ENCODE results near the gene LLGL2.

LLGL2 gene

DNA sequence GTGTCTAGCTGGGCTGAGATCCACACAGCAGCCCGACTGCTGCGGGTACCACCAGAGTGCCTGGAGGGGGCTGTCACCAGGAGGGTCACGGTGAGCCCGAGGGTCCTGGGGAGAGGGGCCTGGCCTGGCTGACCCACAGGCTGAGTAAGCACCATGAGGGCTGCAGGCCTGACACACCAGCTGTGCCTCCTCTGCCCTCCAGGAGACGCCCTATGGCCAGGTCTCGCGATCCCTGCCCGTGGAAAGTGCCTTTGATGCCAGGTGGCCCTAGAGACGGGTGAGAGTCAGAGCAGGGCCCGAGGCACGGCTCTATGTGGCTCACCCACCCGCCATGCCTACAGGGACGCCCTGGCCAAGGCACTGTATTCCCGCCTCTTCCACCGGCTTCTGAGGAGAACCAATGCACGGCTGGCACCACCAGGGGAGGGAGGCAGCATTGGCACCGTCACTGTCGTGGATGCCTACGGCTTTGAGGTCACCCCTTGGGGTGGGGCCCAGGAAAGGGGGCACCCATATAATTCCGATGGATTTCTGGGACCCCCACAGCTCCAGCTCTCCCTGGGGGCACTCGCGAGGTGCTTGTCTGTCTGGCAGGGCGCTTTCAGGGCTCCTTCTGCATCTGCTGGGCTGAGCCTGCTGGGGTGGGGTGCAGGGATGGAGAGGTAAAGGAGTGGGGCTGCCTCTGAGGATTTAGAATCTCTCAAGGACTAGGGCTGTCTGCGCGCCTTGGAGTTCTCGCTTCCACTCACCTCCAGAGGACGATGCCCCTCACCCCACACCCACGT, 69.2 kb downstream of the LLGL2 start:
- no peak for DNase-seq

DNA sequence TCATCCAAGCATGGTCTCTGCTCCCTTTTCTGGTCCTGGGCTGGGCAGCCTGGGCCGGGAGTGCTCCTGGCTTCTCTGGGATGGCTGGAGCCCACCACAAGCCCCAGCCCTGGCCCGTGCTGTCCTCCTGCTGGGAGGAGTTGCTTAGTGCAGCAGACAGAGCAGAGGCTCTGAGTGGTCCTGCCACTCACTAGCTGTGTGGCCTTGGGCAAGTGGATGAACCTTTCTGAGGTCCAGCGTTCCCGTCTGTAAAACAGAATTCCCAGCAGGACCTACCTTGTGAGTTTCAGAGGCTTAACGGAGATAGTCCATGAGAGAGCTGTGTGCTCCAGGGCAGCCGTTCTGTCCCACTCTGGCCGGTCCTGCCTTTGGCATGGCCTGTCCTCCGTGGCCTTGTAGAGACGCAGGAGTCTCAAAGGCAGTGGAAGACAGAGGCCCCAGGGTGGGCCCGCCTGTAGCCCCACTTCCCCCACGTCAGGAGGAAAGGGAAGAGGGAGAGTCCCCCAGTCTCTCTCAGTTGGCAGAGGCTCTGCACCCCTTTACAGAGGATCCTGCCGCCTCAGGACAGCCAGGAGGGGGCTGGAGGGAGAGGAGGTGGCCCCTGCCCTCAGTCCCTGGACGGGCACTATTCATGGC, 69.9 kb downstream of the LLGL2 start:
- DNase-seq = no peak

DNA sequence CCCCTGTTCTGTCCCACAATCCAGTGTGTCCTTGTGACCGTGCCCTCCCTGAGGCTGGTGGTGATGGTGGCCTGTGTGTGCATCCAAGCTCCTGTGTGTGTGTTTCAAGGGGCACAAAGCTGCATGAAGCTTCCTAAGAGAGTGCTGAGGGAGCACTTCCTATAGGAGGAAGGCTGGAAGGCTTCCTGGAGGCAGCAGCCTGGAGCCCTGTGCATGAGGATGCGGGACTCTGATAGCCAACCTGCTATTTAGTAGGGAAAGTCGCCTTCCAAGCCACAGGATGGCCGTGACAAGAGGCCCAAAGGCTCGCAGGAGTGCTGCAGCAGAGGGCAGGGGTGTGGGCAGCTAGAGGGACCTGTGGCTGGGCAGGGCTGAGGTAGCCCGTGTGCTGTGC, 70.4 kb downstream of the LLGL2 start:
- no peak for DNase-seq

DNA sequence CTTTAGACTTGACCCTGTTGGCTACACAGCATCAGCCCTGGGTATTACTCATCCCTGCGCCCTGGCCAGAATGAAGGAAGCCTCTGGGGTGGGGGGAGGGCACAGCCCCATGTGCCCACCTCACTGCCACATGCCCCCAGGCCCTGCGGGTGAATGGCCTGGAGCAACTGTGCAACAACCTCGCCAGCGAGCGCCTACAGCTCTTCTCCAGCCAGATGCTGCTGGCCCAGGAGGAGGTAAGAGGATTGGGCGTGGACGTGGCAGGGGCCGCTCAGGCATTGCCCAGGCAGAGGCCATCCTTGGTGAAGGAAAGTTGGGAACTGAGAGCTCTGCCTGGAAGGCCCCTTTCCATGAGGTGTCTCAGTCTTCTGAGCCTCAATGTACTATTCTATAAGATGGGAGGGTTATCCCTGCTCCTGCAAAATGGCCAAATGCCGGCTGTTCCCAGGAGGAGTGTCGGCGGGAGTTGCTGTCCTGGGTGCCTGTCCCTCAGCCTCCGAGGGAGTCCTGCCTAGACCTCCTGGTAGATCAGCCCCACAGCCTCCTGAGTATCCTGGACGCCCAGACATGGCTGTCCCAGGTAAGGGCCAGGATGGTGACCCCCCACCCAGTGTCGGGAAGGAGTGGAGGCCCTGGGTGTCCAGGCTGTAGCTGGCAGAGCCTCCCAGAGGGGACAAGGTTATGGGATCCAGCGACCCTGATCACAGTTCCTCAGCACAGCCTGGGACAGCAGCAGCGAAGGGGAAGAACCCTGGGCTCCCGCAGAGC, 71.0 kb downstream of the LLGL2 start:
- no peak for DNase-seq

DNA sequence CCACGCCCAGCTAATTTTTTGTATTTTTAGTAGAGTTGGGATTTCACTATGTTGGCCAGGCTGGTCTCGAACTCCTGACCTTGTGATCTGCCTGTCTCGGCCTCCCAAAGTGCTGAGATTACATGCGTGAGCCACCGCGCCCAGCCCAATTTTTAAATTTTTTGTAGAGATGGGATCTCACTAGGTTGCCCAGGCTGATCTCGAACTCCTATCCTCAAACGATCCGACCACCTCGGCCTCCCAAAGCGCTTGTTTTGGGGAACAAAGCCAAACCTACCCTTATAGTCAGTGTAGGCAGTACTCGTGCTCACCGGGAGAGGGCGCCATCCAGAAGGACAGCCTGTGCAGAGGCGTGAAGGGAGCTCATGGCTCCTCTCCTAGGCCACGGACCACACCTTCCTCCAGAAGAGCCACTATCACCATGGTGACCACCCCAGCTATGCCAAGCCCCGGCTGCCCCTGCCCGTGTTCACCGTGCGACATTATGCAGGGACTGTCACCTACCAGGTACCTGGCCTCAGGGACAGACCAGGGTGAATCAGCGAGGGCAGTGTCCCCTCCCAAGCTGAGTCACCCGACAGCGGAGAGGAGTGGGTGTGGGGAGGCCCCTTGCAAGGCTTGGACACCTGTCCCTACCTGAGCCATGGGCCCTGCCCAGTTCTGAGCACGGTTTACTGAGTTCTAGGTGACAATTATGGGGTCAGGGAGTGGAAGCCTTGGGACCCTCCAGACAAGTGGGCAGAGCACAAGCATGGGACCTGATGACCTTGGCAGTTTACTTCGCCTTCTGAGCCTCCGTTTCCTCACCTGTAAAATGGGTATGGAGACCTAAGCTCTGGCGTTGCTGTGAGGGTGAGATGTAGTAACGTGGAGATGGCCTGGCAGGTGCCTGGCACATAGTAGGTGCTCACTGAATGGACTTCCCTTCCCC, 75.8 kb downstream of the LLGL2 start:
- no peak for DNase-seq

DNA sequence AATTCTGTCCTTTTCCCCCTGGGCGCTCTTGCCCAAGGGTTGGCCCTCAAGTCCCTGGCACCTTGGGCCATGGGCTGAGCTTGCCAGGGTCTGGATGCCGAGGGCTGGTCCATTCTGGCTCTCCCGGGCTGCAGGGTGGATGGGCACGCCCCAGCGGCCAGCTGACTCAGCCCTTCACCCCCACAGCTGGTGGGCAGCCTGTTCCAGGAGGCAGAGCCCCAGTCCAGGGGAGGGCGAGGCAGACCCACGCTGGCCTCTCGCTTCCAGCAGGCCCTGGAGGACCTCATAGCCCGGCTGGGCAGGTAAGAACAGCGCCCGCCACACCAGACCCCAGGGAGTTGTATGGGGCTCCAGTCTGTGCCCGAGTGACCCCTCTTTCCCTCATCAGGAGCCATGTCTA, 77.1 kb downstream of the LLGL2 start:
- DNase-seq = no peak

DNA sequence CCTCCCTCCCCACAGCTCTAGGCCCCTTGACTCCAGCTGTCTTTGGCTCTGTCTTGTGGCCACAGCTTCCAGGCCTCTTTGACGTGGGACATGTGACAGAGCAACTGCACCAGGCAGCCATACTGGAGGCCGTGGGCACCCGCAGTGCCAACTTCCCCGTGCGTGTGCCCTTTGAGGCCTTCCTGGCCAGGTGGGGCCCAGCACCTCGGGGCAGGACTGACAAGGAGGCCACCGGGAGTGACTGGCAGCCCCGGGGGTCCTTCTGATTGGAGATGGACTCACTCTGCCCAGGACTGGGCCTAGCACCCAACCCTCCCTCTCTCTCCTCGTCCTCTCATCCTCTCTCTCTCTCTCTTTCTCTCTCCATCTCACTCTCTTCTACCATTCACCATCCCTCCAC, 77.6 kb downstream of the LLGL2 start:
- DNase-seq = no peak

DNA sequence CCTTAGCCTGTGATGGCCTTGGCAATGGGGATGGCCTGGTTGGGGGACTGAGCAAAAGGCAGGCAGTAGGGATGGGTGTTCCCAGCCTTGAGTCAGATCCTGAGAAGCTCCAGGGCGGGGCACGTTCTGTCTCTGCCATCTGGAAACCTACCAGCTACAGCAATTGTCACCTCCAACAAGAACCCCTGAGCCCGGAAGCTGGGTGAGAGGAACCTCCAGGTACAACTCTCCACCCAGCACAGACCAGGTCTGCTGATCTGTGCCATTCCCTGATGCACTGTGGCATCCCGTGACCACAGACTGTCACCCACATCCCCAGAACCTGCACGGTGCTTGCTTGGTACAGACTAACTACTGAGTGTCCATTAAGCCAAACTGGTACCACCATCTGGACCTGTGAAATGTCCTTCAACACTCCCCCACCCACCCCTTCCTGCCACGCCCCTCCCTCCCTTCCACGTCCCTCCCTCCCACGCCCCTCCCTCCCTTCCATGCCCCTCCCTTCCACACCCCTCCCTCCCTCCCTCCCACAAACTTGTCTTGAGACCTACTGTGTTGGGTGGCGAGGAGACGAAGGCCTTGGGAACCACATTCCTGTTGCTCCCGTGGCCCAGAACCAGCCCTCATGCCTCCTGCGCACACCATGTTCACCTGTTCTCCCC, 78.7 kb downstream of the LLGL2 start:
- DNase-seq = no peak

DNA sequence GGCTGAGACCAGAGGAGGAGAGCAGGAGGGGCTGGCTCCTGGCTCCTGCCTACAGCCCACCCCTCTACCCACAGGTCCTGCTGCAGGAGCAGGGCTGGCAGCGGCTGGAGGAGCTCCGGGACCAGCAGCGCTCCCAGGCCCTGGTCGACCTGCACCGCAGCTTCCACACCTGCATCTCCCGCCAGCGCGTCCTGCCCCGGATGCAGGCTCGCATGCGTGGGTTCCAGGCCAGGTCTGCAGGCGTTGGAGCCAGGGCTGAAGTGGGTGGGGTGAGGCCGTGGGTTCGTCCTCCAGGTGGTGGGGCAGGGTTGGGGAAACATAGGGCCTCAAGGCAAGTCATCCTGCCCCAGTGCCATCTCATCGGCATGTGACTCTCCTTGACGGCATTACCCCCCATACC, 80.3 kb downstream of the LLGL2 start:
- no peak for DNase-seq

DNA sequence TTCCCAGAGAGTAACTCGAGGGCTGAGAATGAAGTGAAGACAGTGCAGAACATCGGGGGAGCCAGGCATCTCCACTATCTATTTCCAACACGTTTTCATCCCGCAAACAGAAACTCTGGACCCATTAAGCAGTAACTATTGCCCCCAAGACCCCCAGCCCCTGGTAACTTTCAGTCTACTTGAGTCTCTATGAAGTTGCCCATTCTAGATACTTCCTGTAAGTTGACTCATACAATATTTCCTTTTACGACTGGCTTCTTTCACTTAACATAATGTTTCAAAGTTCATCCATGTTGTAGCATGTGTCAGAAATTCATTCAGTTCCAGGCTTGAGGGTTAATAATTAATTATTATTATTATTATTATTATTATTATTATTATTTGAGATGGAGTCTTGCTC, 81.6 kb downstream of the LLGL2 start:
- no peak for DNase-seq

DNA sequence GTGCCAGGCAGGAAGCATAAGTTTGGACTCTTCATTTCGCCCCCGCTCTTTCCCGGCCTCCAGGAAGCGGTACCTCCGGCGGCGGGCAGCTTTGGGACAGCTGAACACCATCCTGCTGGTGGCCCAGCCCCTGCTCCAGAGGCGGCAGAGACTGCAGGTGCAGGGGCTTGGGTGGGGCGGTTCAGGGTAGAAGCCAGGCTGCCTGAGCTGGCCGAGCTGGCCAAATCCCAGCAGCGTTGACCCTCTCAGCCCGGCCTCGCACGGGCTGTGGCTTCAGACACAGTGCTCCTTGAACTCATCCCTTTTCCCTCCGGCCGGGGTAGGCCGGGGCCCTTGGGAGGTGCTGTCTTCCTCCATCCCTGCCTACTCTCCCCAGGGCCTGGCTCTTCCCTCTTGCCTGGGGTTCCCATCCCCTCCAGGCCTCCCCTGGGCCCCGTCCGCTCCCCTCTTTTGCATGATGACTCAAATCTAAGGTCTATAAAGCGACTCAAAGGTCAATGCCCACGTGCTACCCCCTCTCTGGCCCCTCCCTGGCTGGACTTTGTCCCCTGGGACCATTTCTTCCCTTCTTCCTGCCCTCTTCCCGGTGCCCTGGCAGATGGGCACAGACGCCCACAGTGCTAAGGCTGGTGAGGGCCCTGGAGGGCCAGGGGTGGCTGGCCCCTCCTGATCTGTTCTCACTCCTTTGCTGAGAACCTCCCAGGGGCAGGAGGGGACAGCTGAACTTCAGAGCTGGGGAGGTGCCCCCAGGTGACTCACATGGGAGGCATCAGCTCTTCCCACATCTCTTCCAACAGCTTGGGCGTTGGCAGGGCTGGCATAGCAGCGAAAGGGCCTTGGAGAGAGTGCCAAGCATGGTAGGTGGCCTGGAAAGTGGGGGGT, 84.8 kb downstream of the LLGL2 start:
- DNase-seq = no peak

DNA sequence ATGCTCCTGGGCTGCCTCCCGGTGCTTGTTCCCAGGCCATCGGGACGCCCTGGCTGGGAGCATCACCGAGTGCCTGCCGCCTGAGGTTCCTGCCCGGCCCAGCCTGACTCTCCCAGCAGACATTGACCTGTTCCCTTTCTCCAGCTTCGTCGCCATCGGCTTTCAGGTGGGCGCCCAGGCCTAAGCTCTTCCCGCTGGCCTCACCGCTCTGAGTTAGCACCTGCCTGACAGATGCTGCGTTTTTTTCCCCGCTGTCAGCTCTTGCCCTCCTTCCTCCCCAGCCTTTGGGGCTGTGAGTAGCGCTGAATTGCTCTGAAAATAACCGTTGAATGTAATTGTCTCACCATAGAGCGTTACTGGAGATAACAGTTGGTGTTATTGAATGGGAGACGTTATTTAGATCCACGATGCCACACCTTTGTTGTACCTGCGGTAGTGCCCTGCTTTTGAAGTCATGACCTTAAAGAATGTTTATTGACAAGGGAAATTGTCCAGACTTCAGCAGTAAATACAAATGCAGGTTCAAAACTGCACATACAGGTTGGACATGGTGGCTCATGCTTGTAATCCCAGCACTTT, 86.4 kb downstream of the LLGL2 start:
- DNase-seq = no peak

DNA sequence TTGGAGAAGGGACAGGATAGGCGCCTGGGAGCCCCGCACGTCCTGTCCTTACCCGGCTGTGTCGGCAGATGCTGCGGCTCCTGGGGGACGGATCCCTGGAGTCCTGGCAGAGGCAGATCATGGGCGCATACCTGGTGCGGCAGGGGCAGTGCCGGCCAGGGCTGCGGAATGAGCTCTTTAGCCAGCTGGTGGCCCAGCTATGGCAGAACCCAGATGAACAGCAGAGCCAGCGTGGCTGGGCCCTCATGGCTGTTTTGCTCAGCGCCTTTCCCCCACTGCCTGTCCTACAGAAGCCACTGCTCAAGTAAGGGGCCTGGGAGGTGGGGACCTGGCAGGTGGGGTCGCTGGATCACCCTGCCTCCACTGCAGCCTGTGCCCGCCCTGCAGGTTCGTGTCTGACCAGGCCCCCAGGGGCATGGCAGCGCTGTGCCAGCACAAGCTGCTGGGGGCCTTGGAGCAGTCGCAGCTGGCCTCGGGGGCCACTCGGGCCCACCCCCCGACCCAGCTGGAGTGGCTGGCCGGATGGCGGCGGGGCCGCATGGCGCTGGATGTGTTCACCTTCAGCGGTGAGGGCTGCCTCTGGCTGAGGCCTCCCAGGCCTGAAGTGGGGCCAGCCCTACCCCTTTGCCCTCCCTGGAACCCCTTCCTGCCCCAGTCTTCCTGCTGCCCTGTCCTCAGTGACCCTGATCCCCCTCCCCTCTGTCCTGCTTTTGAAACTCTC, 87.6 kb downstream of the LLGL2 start:
- DNase-seq = no peak

DNA sequence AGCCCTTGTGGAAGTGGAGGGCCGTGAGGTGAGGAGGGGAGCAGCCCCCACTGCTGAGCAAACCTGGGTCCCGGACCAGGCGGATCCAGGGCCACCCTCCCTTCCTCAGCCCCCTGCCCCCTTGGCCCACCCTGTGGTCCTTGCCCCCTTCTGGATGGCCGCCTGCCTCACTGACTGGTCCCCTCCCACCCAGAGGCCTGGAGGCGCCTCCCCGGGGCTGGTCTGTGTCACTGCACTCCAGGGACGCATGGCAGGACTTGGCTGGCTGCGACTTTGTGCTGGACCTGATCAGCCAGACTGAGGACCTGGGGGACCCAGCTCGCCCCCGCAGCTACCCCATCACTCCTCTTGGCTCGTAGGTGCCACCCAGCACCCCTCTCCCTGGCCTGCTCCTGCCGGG, 88.5 kb downstream of the LLGL2 start:
- no peak for DNase-seq

DNA sequence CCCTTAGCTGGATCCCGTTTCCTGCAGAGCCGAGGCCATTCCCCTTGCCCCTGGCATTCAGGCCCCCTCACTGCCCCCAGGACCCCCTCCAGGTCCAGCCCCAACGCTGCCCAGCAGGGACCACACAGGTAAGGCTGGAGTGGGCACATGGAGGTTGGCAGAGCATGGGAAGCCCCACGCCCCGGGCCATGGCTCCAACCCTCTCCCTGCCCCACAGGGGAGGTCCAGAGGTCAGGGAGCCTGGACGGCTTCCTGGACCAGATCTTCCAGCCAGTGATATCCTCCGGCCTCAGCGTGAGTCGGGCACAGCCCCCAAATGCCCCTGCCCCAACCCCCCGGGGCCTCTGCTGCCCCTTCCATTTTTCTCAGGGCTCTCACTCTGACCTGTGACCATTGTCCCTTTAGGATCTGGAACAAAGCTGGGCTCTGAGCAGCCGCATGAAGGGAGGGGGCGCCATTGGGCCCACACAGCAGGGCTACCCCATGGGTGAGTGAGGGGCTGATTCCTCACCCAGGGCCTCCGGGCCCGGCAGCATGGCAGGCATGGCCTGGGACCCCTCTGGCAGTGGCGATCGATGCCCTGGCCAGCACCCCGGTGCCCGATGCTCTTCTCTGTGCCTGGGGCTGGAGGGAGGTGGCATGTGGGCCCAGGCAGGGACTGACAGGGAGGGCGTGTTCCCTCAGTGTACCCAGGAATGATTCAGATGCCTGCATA, 89.2 kb downstream of the LLGL2 start:
- no peak for DNase-seq

DNA sequence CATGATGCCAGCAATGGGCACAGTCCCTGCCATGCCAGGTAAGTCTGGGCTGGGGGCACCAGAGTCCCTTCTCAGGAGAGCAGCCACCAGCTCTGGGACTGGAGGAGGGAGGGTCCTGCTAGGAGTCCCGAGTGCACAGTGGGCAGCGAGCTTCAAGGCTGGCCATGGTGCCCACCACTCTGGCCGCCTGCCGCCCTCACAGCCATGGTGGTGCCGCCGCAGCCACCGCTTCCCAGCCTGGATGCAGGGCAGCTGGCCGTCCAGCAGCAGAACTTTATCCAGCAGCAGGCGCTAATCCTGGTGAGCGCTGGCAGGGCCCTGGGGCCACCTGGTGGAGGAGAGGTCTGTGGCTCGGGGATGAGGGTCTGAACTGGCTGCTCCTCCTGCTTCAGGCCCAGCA, 89.8 kb downstream of the LLGL2 start:
- no peak for DNase-seq

DNA sequence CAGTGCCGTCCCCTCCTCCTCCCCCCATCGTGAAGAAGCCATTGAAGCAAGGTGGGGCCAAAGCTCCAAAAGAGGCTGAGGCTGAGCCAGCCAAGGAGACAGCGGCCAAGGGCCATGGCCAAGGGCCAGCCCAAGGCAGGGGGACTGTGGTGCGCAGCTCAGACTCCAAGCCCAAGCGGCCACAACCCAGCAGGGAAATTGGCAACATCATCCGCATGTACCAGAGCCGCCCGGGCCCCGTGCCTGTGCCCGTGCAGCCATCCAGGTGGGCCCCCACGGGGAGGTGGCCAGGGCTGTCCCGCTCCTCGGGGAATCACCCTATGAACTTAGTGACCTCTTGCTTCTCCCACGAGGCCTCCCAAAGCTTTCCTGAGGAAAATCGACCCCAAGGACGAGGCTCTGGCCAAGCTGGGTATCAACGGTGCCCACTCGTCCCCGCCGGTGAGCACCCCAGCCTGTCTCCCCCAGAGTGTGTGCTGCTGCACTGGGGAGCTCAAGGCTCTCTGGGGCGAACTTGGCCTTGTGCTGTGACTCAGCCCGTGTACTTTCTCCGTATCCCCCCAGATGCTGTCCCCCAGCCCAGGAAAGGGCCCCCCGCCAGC, 91.1 kb downstream of the LLGL2 start:
- DNase-seq = no peak

DNA sequence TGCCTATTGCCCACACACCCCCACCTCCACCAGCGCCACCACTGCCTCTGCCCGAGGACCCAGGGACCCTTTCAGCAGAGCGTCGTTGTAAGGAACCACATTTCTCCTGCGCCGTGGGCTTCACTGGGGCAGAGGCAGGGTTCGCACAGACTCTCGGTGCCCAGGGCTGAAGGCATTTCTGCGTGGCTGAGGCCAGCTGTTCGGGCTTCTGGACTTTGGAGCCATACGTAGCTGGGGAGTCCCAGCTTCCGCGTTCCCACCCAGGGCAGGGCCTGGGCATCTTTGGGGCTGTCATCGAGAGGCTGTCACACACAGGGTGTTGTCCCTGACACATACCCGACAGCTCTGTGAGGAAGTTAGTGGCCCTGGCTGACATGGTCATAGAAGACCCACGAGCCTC, 91.7 kb downstream of the LLGL2 start:
- DNase-seq = no peak

DNA sequence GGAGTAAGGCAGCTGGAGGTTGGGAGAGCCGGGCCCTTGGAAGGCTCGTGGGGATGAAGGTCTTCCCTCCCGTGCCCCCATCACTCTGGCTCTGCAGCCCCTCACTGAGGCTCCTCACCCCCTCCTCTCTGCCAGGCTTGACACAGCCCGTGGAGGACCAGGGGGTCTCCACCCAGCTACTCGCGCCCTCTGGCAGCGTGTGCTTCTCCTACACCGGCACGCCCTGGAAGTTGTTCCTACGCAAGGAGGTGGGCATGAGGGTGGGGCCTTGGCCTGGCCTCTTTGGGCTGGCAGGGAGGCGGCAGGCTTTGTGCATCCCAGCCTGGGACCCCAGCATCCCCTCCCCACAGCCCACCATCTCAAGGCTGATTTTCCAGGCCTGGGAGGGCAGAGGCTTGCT, 92.2 kb downstream of the LLGL2 start:
- DNase-seq = no peak
